ENCODE measurements around the gene S100A7A. TPM values are rescaled to one million over a fixed set of nuclear protein-coding genes. Genes with fewer than 3 reads are reported as not detected.

S100A7A gene
- total RNA-seq, 1 donor from 2014 or later, result not detected

- Mint-ChIP-seq H3K4me1 (no peaks in the 10 kb centered on the region), H3K27ac (no peak overlapping the region), H3K9me3 (no peaks in the 10 kb centered on the region), H3K36me3 (ENCODE audit: low read depth) (no peaks in the 10 kb centered on the region), H3K27me3 (peaks cover 34% of the 10 kb centered on the region), H3K4me3 (no peak overlapping the region)
- ATAC-seq (ENCODE audit: low read depth) (no peak), DNase-seq (no peak)
- TF ChIP-seq CTCF (IDR thresholded peaks at IDR 0.05), result no peak
- POLR2A ChIA-PET, result no interaction called here
- CTCF ChIA-PET, result no interaction called here
- intact Hi-C loops (cut with micrococcal nuclease), result no loop called here
Measured at GRCh38 chr1:153431002-153431401, 14.7 kb downstream of the S100A7A start.

GRCh38 chr1:153431427-153431826 is 15.1 kb downstream of the S100A7A start:
- Mint-ChIP-seq H3K4me3 (no peak overlapping the region), H3K27ac (no peak overlapping the region), H3K36me3 (ENCODE audit: low read depth) (no peaks in the 10 kb centered on the region), H3K27me3 (peaks cover 34% of the 10 kb centered on the region), H3K9me3 (no peaks in the 10 kb centered on the region), H3K4me1 (no peaks in the 10 kb centered on the region)
- DNase-seq, result no peak
- intact Hi-C loops (cut with micrococcal nuclease), result no loop called here
- ChIA-PET POLR2A (no interaction called here), CTCF (no interaction called here)
- TF ChIP-seq CTCF (IDR thresholded peaks at IDR 0.05), result no peak
- ATAC-seq (ENCODE audit: low read depth), result no peak

- Mint-ChIP-seq H3K27me3 (peaks cover 32% of the 10 kb centered on the region), H3K4me1 (no peaks in the 10 kb centered on the region), H3K27ac (no peak overlapping the region), H3K36me3 (ENCODE audit: low read depth) (no peaks in the 10 kb centered on the region), H3K4me3 (no peak overlapping the region), H3K9me3 (no peaks in the 10 kb centered on the region)
- TF ChIP-seq CTCF (IDR thresholded peaks at IDR 0.05), result no peak
- intact Hi-C loops (cut with micrococcal nuclease), result no loop called here
- DNase-seq (no peak), ATAC-seq (ENCODE audit: low read depth) (no peak)
- ChIA-PET POLR2A (no interaction called here), CTCF (no interaction called here)
Measured at GRCh38 chr1:153431928-153432327, 15.6 kb downstream of the S100A7A start.

GRCh38 chr1:153432874-153433681 is 16.8 kb downstream of the S100A7A start:
- TF ChIP-seq CTCF (IDR thresholded peaks at IDR 0.05), result no peak
- peaks cover 29% of the 10 kb centered on the region for H3K27me3 Mint-ChIP-seq
- CTCF ChIA-PET, result no interaction called here
- no peak for DNase-seq
- no peak overlapping the region for H3K4me3 Mint-ChIP-seq
- POLR2A ChIA-PET, result no interaction called here
- no peak for ATAC-seq (ENCODE audit: low read depth)
- no peaks in the 10 kb centered on the region for H3K4me1 Mint-ChIP-seq
- no peaks in the 10 kb centered on the region for H3K9me3 Mint-ChIP-seq
- intact Hi-C loops (cut with micrococcal nuclease), result no loop called here
- no peaks in the 10 kb centered on the region for H3K36me3 Mint-ChIP-seq (ENCODE audit: low read depth)
- H3K27ac Mint-ChIP-seq, result no peak overlapping the region

GRCh38 chr1:153434746-153435455 is 18.6 kb downstream of the S100A7A start:
- no peak overlapping the region for H3K27ac Mint-ChIP-seq
- no peak for TF ChIP-seq CTCF (IDR thresholded peaks at IDR 0.05)
- H3K27me3 Mint-ChIP-seq, result peaks cover 26% of the 10 kb centered on the region
- H3K4me3 Mint-ChIP-seq, result no peak overlapping the region
- DNase-seq (no peak), ATAC-seq (ENCODE audit: low read depth) (no peak)
- intact Hi-C loops (cut with micrococcal nuclease), result no loop called here
- POLR2A ChIA-PET, result no interaction called here
- CTCF ChIA-PET, result no interaction called here
- H3K9me3 Mint-ChIP-seq, result no peaks in the 10 kb centered on the region
- H3K36me3 Mint-ChIP-seq (ENCODE audit: low read depth), result no peaks in the 10 kb centered on the region
- no peaks in the 10 kb centered on the region for H3K4me1 Mint-ChIP-seq

All from activated B cell treated with CpG ODN at 0.5 μM for 24 hours (primary cell).